Amygdala (tissue), 56 donors: ENCODE measurements around the gene AHCTF1.

Experiments
- DNase-seq, 56 donors: peaks; one replicate each; lab custom pipeline; 2025; lab: John Stamatoyannopoulos, UW

The AHCTF1 gene

DNA sequence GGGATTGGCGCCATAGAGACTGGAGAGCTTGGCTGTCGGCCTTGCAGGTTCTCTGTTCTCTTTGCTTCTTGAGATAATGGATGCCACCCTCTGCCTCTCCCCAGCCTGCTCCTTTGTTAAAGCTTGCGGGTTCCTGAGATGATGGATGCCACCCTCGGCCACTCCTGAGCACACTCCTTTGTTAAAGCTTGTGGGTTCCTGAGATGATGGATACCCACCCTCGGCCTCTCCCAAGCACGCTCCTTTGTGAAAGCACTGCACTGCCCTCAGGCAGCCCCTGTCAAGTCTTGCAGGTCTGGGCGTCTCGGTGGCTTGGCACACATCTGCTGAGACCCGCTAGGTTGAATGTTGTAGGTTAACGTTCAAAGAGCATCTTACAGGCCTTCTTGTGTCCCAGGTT is 131.0 kb downstream of the AHCTF1 start:
- DNase-seq, result no peak

GRCh38 chr1:246800356-246800755 is 131.4 kb downstream of the AHCTF1 start:
- DNase-seq, result no peak

DNA sequence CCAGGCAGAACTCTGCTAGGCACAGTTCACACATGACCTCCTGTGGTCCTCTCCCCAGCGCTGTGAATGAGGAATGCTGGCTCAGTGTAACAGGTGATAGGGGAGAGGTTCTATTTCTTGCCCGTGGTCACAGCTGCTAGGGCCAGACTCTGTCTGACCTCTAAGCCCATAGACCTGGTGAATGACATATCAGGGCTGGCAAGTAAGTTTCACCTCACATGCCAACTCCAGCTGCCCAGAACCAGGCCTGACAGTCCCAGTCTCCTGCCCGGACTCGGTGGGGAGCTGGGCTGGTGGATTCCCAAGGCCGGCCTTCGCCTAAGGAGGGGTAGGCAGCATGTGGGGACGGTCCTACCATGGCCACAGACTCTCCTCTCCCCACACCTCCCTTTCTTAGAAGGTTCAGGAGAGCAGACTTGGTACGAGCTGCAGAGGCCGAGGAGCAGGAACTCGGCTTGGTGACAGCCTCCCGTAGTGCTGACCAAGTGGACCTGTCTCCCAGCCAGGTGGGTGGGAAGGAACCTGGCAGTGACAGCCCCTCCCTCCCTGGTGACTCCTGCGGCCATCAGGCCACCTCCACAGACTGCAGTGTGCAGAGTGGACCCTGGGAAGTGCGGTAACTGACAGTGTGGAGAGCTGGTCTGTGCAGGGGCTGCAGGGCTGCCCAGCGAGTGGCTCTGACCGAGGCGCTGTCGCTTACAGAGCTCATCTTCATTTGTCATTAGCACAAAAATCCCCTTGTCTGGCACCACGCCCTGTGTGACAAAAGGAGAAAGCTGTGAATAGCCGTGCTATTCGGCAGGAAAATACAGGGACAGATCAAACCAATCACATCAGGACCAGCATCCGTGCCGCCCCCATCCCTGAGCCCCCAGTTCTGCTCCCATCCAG is 132.9 kb downstream of the AHCTF1 start:
- no peak for DNase-seq

DNA sequence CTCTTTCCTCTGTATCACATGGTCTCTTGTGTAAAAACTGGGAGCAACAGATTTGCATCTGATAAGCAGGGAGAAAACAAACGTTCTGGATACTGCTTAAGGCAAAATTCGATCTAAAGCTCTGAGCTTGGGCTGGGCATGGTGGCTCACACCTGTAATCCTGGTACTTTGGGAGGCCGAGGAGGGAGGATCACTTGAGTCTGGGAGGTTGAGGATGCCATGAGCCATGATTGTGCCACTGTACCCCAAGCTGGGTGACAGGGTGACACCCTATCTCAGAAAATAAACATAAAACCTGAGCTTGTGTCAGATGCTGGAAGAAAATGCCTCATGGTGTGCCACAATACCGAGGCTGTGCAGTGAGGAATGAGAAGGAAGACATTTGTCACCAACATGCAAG is 133.6 kb downstream of the AHCTF1 start:
- DNase-seq, result no peak

DNA sequence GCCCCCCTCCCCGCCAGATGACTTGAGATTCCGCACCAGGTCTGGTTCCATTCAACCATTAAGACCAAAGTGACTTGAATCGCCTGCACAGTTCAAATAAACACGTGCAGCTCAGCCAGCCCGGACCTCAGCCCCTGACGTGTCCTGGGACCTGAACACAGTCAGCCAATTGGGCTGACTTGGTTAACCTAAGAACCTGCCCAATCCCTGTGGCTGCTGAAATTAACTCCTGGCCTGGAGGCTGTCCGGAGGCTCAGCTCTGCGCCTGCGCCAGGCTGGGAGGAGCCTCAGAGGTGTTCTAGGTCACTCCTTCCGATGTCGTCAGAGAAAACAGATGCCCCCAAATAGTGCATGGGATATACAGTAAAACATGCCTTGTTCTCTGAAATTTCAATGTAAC is 134.2 kb downstream of the AHCTF1 start:
- no peak for DNase-seq

GRCh38 chr1:246797157-246797556 is 134.6 kb downstream of the AHCTF1 start:
- DNase-seq, result no peak

GRCh38 chr1:246795906-246796694 is 135.6 kb downstream of the AHCTF1 start:
- no peak for DNase-seq

DNA sequence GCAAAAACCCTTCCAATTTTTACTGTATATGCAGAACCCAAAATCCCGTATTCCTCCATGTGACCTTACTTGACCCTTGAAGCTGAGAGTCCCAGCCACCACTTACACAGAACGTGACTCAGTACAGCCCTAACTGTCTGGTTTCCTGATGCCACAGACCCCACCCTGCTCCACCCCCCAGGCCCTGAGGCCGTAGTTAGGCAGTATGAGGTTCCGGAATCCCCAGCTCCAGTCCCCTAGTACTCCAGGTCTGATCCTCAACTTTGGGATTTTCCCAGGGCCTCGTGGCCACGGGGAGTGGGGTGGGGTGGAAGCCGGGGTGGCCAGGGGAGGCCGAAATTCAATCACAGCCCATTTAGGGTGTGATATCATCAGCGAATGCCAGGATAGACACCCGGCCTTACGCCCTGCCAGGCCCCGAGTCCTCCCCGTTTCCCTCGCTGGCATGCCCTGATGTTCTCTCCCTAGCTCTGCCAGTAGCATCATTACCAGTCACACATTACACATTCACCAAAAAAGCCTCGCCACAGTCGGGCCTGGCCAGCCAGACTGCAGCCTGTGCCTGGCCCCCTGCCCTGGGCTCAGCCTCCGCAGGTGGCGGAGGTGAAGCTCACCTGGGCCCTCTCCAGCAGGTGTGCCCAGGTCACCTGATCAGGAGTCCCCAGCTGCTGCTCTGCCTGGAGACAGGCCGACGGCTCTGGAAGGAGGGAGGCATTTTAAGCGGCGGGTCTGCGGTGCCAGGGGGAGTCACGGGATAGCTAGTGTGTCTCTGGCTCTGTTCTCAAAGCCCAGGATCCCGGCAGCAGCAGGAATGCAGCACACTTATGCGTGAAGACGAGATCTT is 136.7 kb downstream of the AHCTF1 start:
- no peak for DNase-seq

DNA sequence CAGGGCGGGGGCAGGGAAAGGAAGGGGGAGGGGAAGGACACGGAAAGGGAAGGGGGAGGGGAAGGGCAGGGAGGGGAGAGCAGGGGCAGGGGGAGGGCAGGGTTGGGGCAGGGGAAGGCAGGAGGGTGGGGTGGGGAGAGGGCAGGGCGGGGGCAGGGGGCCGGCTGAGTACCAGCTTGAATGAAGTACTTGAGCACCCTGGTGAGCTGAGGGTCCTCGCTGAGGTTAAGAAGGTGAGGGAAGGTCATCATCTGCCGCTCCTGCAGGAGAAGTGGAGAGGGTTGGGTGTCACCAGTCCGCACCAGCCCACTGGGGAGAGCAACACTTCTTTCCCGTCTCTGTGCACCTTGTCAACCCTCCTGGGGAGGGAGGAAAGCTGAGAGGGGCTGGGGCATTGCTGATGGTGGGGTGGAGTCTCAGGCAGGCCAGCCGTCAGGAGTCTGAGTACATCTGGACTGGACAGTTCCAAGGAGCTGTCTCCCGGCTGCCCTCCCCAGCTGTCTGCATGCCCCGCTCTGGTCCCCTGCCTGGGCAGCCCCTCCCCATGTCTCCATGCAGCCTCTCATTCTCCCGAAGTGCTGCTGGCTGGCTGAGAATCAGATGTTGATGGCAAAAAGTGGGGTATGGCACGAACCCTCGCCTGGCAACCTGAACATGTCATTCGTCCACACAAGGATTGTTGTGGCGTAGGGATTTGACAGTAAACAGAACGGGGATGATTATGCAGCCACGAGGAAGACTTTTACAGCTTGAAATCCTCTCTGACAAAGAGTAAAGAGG is 137.5 kb downstream of the AHCTF1 start:
- DNase-seq, result no peak

GRCh38 chr1:246793356-246793896 is 138.3 kb downstream of the AHCTF1 start:
- DNase-seq, result no peak

- DNase-seq, result no peak
These were observed 139.1 kb downstream of the AHCTF1 start for GRCh38 chr1:246792603-246793002.

GRCh38 chr1:246791303-246791918 is 140.3 kb downstream of the AHCTF1 start:
- DNase-seq, result no peak

DNA sequence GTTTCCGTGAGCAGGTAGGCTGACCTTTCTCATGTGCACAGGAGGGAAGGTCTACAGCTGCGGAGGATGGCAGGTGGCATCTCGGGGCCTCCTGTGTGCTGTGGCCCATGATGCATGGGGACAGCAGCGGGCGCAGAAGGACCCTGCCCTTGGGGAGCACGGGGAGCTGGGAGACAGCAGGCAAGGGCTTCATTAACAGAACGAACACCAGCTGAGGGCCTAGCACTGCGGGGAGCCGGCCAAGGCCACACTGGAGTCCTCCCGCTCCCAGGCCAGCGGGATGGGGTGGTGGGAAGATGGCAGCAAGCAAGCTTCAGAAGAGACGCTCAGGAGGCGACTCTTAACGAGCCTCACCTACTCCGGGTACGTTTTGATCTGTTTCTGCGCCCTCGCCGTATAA is 140.9 kb downstream of the AHCTF1 start:
- DNase-seq, result no peak

DNA sequence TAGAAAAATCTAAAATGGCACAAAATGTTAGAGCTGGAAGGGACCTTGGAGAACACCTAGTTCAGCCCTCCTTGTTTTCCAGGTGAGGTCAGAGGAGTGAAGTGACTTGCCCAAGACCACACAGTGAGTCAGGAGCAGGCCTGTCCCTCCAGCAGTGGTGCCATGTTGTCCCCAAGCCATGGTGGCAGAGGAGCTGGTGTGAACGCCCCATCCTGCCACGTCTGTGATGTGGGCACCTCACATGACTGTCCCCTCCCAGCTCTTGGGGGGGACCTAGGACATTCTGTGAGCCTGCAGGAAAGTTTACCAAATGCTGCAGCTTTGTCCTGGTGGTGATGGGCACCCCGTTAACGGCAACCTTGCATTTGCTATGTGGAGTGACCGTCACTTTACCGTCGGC is 141.4 kb downstream of the AHCTF1 start:
- no peak for DNase-seq

DNA sequence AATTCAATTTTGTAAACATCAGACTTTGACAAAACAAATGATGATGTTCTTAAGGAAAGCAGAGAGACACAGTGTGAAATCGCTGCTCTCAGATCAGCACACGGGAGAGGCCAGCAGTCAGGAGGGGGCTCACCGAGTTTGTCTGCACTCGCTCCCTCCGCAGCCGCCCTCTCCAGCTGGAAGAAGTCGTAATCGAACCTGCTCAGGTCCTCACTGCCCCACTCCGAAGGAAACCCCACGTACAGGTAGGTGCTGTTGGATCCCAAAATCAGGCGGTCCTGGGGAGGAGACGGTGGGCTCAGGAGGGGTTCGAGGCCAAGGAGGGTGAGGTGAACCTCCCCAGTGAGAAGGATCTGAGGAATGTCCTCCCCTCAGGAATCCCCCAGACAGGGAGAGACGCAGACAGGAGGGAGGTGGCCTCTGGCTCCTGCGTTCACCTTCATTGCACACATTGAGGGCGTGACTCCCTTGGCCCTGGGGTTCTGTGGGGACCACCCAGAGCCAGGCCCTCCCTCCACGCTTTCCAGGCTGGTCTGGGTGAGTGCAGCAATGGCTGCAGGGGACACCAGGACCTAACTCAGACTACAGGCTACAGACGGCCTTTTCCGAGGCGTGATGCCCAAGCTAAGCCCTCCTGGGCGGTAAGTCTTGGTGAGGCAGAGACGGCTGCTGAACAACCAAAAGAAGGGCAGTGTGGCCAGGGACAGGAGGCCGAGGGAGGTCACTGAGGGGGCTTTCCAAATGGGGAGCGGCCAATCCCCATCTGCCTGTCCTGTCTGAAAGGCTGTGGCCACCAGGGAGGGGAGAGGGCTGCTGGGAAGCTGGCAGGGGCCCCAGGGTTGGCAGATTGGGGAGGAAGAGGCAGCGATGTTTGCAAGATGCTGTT is 142.1 kb downstream of the AHCTF1 start:
- DNase-seq, result no peak
